ENCODE data around the gene SCAMP1. TPM values are rescaled to one million over a fixed set of nuclear protein-coding genes. Genes with fewer than 3 reads are reported as not detected.
A peak's percentile ranks its signal among the peaks of the same experiment; 100 is the strongest.

The SCAMP1 gene
- polyA plus RNA-seq, 1 donor = 27.3 TPM

- H3K27ac ChIP-seq (ENCODE audit: low read length) = no peak overlapping the region
- H3K36me3 ChIP-seq (ENCODE audit: control insufficient read depth, insufficient read depth, low read length) = peaks cover 2% of the 10 kb centered on the region
- H3K9me3 ChIP-seq (ENCODE audit: control insufficient read depth, low read depth, low read length) = no peaks in the 10 kb centered on the region
- H3K4me3 ChIP-seq (ENCODE audit: low read length) = no peak overlapping the region
- WGBS (ENCODE audit: insufficient coverage, low lambda C conversion rate) = 31% methylated on average over 4 of the region's 9 CpGs
- no peak for DNase-seq
- H3K27me3 ChIP-seq (ENCODE audit: control insufficient read depth, insufficient read depth, low read length) = no peaks in the 10 kb centered on the region
- H3K4me1 ChIP-seq (ENCODE audit: control insufficient read depth, insufficient read depth, low read length) = peaks cover 42% of the 10 kb centered on the region
These were observed 162.3 kb downstream of the SCAMP1 start for GRCh38 chr5:78522476-78523260.

GRCh38 chr5:78523314-78524193 lies 163.1 kb downstream of the SCAMP1 start:
- Histone ChIP-seq H3K27ac (ENCODE audit: low read length) (no peak overlapping the region), H3K36me3 (ENCODE audit: control insufficient read depth, insufficient read depth, low read length) (peaks cover 2% of the 10 kb centered on the region), H3K4me3 (ENCODE audit: low read length) (no peak overlapping the region), H3K9me3 (ENCODE audit: control insufficient read depth, low read depth, low read length) (no peaks in the 10 kb centered on the region), H3K27me3 (ENCODE audit: control insufficient read depth, insufficient read depth, low read length) (no peaks in the 10 kb centered on the region), H3K4me1 (ENCODE audit: control insufficient read depth, insufficient read depth, low read length) (peaks cover 35% of the 10 kb centered on the region)
- WGBS (ENCODE audit: insufficient coverage, low lambda C conversion rate) = no CpG with 5 or more reads among the region's 15 CpGs
- no peak for DNase-seq

DNA sequence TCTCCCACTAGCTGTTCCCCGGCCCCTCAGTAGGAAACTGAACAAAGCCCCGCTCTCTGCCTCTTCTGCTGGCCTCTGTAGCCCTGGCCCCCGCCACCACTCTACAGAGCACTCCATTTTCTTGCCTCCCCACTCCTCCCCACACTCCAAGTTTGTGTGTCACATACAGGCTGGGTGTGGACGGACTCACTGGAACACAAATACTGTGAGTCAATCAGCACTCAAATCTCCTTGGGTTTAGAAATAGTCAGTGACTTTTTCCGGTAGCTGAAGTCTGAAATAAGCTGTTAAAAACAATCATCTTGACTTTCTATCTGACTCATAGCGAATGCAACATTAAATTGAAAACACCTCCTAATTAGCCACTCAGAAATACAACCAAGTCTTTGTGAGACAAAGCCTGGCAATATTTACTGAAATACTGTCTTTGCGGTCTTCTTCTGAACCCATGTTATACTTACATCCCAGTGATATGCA lies 165.7 kb downstream of the SCAMP1 start:
- Histone ChIP-seq H3K27me3 (ENCODE audit: control insufficient read depth, insufficient read depth, low read length) (no peaks in the 10 kb centered on the region), H3K36me3 (ENCODE audit: control insufficient read depth, insufficient read depth, low read length) (peaks cover 2% of the 10 kb centered on the region), H3K9me3 (ENCODE audit: control insufficient read depth, low read depth, low read length) (no peaks in the 10 kb centered on the region), H3K4me1 (ENCODE audit: control insufficient read depth, insufficient read depth, low read length) (peaks cover 19% of the 10 kb centered on the region), H3K4me3 (ENCODE audit: low read length) (no peak overlapping the region), H3K27ac (ENCODE audit: low read length) (no peak overlapping the region)
- DNase-seq = no peak
- no CpG with 5 or more reads among the region's 7 CpGs for WGBS (ENCODE audit: insufficient coverage, low lambda C conversion rate)

DNA sequence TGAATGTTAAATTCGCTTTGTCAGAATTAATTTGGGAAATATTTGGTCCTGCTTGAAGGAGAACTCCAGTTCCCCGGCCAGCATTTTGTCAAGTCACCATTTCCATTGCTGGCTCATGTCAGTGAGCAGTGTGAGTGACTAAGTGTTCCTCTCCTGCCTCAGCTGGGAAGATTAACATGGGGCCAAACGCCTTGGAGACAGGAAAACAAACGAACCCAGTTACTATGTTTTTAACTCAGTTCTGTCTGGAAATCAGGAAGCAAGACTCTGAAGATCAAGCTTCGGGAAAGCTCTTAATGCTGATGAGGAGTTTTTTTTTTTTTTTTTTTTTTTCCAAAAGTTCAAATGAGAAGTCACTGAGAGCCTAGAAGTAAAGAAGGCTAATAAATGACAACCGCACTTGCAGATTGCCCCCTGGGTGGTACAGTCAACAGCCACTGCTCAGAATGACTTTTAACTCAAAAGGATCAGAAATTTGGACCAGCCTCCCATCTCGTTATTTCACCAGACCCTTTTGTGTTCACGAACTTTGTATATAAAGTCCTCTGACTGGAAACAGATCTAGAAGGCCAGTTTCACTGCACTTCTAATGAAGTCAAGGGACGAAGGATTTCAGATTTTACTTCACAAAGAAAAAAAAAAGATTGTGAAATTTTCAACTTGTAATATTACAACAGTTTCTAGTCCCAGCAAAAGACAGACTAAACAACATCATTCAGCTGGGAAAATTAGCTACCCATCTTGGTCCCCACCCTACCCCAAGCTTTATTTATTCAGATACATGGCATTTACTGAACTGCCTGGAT lies 166.8 kb downstream of the SCAMP1 start:
- no peaks in the 10 kb centered on the region for H3K27me3 ChIP-seq (ENCODE audit: control insufficient read depth, insufficient read depth, low read length)
- peak in 1 of 2 donors; percentile 58 for DNase-seq
- WGBS (ENCODE audit: insufficient coverage, low lambda C conversion rate) = 40% methylated on average over 1 of the region's 9 CpGs
- H3K4me3 ChIP-seq (ENCODE audit: low read length) = no peak overlapping the region
- H3K36me3 ChIP-seq (ENCODE audit: control insufficient read depth, insufficient read depth, low read length) = peaks cover 2% of the 10 kb centered on the region
- peaks cover 12% of the 10 kb centered on the region for H3K4me1 ChIP-seq (ENCODE audit: control insufficient read depth, insufficient read depth, low read length)
- no peaks in the 10 kb centered on the region for H3K9me3 ChIP-seq (ENCODE audit: control insufficient read depth, low read depth, low read length)
- H3K27ac ChIP-seq (ENCODE audit: low read length) = no peak overlapping the region

DNA sequence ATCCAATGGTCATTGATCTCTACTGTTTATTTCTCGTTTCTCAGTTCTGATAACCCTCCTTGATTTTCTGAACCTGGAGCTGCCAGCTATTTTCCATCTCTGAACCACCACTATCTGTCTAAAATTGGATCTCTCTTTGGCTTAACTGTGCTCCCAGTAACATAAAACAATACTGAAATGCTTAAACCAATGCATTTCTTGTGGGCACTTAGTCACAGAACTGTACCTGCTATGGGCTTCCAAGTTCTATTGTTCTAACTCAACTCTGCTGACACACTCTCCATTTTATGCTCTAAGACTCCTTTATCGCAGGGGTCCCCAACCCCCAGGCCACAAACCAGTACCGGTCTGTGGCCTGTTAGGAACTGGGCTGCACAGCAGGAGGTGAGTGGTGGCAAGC lies 167.5 kb downstream of the SCAMP1 start:
- no CpG with 5 or more reads among the region's 3 CpGs for WGBS (ENCODE audit: insufficient coverage, low lambda C conversion rate)
- Histone ChIP-seq H3K4me1 (ENCODE audit: control insufficient read depth, insufficient read depth, low read length) (peaks cover 10% of the 10 kb centered on the region), H3K9me3 (ENCODE audit: control insufficient read depth, low read depth, low read length) (no peaks in the 10 kb centered on the region), H3K27ac (ENCODE audit: low read length) (no peak overlapping the region), H3K36me3 (ENCODE audit: control insufficient read depth, insufficient read depth, low read length) (peaks cover 2% of the 10 kb centered on the region), H3K4me3 (ENCODE audit: low read length) (no peak overlapping the region), H3K27me3 (ENCODE audit: control insufficient read depth, insufficient read depth, low read length) (no peaks in the 10 kb centered on the region)
- DNase-seq = no peak

Other genes starting within 250 kb of the SCAMP1 start
- 33.9 TPM for gene AP3B1, start 65.9 kb upstream of the SCAMP1 start, polyA plus RNA-seq